ENCODE results near the gene MACROD2.

The MACROD2 gene

DNA sequence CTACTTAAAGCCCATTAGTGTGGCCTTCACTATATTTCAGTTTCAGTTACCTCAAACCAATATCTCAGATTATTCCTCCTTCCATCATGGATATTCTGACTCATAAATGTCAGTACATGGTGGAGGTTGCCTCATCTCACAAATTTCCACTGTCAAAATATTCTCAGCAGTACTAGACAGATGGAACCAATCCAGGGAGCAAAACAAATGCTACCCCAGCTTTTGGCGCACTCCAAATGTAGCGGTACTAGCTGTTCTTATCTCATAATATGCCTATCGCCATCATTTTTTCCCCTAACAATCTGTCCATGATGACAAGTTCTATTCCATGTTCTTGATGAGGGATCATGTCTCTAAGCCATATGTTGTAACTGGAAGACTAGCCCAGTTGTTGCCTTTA, 1551.8 kb downstream of the MACROD2 start:
- H3K27me3 ChIP-seq (ENCODE audit: insufficient read depth, low read length): no peaks in the 10 kb centered on the region
- no peaks in the 10 kb centered on the region for H3K36me3 ChIP-seq (ENCODE audit: insufficient read depth, low read length)
- no peaks in the 10 kb centered on the region for H3K4me1 ChIP-seq (ENCODE audit: insufficient read depth, low read length)
- peaks cover 5% of the 10 kb centered on the region for H3K9me3 ChIP-seq (ENCODE audit: low read length)
- H2AFZ ChIP-seq (ENCODE audit: low read depth, low read length): no peak overlapping the region
- no peak overlapping the region for H3K4me3 ChIP-seq (ENCODE audit: low read length)

DNA sequence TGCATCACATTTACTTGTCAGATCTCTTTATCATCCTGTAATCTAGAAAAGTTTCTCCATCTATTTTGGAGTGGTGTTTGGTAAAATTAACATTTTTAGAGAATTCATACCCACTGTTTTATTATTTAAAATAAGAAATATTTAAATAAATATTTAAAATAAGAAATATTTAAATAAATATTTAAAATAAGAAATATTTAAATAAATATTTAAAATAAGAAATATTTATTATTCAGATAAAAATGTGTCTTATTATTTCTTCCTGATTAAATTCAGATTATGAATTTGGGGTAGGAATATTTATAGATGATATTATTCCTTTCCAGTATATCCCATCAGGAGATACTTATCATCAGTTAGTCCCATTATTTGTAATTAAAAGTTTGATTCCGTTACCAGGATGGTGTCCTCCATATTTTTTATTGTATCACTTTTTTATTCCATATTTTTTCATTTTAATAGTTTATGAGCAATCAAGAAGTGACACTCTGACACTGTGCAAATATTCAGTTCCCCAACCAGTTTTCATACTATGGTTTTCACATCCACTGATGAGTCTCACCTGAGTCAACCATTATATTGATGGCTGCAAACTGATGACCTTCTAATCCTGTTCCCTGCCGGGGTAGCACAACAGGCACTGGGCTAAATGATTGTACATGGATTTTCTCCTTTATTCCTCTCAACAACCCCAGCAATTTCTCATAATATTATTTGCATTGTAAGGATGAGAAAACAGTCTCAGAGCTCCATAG, 1555.0 kb downstream of the MACROD2 start:
- Histone ChIP-seq H3K4me3 (ENCODE audit: low read length) (no peak overlapping the region), H3K27me3 (ENCODE audit: insufficient read depth, low read length) (no peaks in the 10 kb centered on the region), H3K9me3 (ENCODE audit: low read length) (peaks cover 5% of the 10 kb centered on the region), H3K4me1 (ENCODE audit: insufficient read depth, low read length) (no peaks in the 10 kb centered on the region), H2AFZ (ENCODE audit: low read depth, low read length) (no peak overlapping the region), H3K36me3 (ENCODE audit: insufficient read depth, low read length) (no peaks in the 10 kb centered on the region)

DNA sequence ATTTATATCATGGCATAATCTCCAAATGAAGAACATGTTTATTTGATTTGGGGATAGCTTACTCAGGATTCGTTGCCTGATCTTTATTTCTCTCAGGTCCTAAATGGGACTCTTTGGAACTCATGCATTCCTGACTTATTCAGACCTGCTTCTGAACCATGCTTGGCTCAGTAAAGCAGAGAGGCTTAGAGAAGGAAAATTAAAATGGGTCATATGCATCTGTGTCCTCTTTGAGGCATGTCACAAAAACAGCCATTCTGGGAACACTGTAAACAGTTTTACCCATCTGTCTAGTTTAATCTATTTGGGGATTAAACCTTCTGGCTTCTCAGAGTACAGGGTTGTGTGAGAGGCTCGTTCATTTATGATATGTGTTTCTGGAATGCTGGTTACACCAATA, 1560.6 kb downstream of the MACROD2 start:
- H3K4me1 ChIP-seq (ENCODE audit: insufficient read depth, low read length): peaks cover 2% of the 10 kb centered on the region
- peaks cover 7% of the 10 kb centered on the region for H3K9me3 ChIP-seq (ENCODE audit: low read length)
- no peak overlapping the region for H3K4me3 ChIP-seq (ENCODE audit: low read length)
- H2AFZ ChIP-seq (ENCODE audit: low read depth, low read length): no peak overlapping the region
- no peaks in the 10 kb centered on the region for H3K36me3 ChIP-seq (ENCODE audit: insufficient read depth, low read length)
- H3K27me3 ChIP-seq (ENCODE audit: insufficient read depth, low read length): no peaks in the 10 kb centered on the region

DNA sequence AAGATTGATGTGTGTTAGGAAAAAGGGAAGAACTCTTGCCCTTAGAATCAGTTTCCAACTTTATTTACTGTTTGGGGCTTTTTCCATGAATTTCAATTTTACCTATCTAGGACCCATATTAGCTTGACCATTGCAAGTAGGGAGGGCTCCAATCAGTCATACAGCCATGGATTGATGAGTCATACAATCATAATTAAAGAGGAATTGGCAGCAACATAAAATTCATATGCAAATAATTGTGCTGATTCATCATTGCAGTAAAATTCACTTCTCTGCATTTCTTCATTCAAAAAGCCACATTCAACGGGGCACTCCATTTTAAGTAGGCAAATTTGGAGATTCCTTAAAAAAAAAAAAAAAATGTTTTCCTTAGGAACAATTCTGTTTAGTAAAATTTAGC, 1561.6 kb downstream of the MACROD2 start:
- Histone ChIP-seq H3K36me3 (ENCODE audit: insufficient read depth, low read length) (no peaks in the 10 kb centered on the region), H3K4me3 (ENCODE audit: low read length) (no peak overlapping the region), H3K4me1 (ENCODE audit: insufficient read depth, low read length) (peaks cover 12% of the 10 kb centered on the region), H3K9me3 (ENCODE audit: low read length) (peaks cover 7% of the 10 kb centered on the region), H3K27me3 (ENCODE audit: insufficient read depth, low read length) (no peaks in the 10 kb centered on the region), H2AFZ (ENCODE audit: low read depth, low read length) (no peak overlapping the region)

DNA sequence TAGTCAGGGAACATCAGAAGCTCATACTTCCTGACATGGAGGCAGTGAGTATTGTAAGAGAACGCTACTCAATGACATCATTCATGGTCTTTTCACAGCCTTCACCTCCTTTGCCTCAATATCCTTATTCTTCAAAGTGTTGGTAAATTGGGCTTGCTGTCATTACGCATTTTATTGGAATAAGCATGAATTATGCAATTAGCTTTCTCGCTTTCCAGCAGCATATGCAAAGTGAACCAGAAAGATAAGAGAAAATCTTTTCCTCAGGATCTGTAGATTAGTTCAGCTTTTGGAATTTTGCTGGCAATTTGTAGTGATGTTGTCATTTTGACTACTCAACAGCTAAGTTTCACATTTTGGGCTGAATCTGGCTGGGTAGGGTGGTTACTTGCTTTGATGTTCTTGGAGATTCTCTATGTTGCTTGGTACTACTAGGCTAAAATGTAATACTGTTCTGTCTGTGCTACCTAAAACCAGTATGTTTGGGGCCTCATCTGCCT, 1565.8 kb downstream of the MACROD2 start:
- Histone ChIP-seq H2AFZ (ENCODE audit: low read depth, low read length) (peak overlapping the region; percentile 39), H3K36me3 (ENCODE audit: insufficient read depth, low read length) (no peaks in the 10 kb centered on the region), H3K4me3 (ENCODE audit: low read length) (no peak overlapping the region), H3K27me3 (ENCODE audit: insufficient read depth, low read length) (no peaks in the 10 kb centered on the region), H3K4me1 (ENCODE audit: insufficient read depth, low read length) (peaks cover 23% of the 10 kb centered on the region), H3K9me3 (ENCODE audit: low read length) (peaks cover 3% of the 10 kb centered on the region)

- H3K9me3 ChIP-seq (ENCODE audit: low read length): peaks cover 3% of the 10 kb centered on the region
- no peaks in the 10 kb centered on the region for H3K36me3 ChIP-seq (ENCODE audit: insufficient read depth, low read length)
- no peaks in the 10 kb centered on the region for H3K27me3 ChIP-seq (ENCODE audit: insufficient read depth, low read length)
- H3K4me3 ChIP-seq (ENCODE audit: low read length): peak overlapping the region; percentile 4
- H2AFZ ChIP-seq (ENCODE audit: low read depth, low read length): peak overlapping the region; percentile 39
- peaks cover 23% of the 10 kb centered on the region for H3K4me1 ChIP-seq (ENCODE audit: insufficient read depth, low read length)
Measured at GRCh38 chr20:15561707-15562404, 1566.5 kb downstream of the MACROD2 start.

GRCh38 chr20:15563836-15564235, 1568.5 kb downstream of the MACROD2 start:
- Histone ChIP-seq H3K4me3 (ENCODE audit: low read length) (no peak overlapping the region), H3K4me1 (ENCODE audit: insufficient read depth, low read length) (peaks cover 23% of the 10 kb centered on the region), H3K9me3 (ENCODE audit: low read length) (peaks cover 3% of the 10 kb centered on the region), H3K27me3 (ENCODE audit: insufficient read depth, low read length) (no peaks in the 10 kb centered on the region), H2AFZ (ENCODE audit: low read depth, low read length) (no peak overlapping the region), H3K36me3 (ENCODE audit: insufficient read depth, low read length) (no peaks in the 10 kb centered on the region)

- no peak overlapping the region for H2AFZ ChIP-seq (ENCODE audit: low read depth, low read length)
- H3K4me1 ChIP-seq (ENCODE audit: insufficient read depth, low read length): peaks cover 23% of the 10 kb centered on the region
- no peaks in the 10 kb centered on the region for H3K36me3 ChIP-seq (ENCODE audit: insufficient read depth, low read length)
- H3K27me3 ChIP-seq (ENCODE audit: insufficient read depth, low read length): no peaks in the 10 kb centered on the region
- no peak overlapping the region for H3K4me3 ChIP-seq (ENCODE audit: low read length)
- H3K9me3 ChIP-seq (ENCODE audit: low read length): no peaks in the 10 kb centered on the region
Measured at GRCh38 chr20:15564981-15565380, 1569.7 kb downstream of the MACROD2 start.

- Histone ChIP-seq H3K4me1 (ENCODE audit: insufficient read depth, low read length) (peaks cover 22% of the 10 kb centered on the region), H3K4me3 (ENCODE audit: low read length) (no peak overlapping the region), H3K36me3 (ENCODE audit: insufficient read depth, low read length) (no peaks in the 10 kb centered on the region), H3K9me3 (ENCODE audit: low read length) (no peaks in the 10 kb centered on the region), H3K27me3 (ENCODE audit: insufficient read depth, low read length) (no peaks in the 10 kb centered on the region), H2AFZ (ENCODE audit: low read depth, low read length) (no peak overlapping the region)
Measured at GRCh38 chr20:15565786-15566185, 1570.5 kb downstream of the MACROD2 start.

- H3K27me3 ChIP-seq (ENCODE audit: insufficient read depth, low read length): no peaks in the 10 kb centered on the region
- peaks cover 8% of the 10 kb centered on the region for H3K4me1 ChIP-seq (ENCODE audit: insufficient read depth, low read length)
- H3K9me3 ChIP-seq (ENCODE audit: low read length): no peaks in the 10 kb centered on the region
- H2AFZ ChIP-seq (ENCODE audit: low read depth, low read length): no peak overlapping the region
- H3K4me3 ChIP-seq (ENCODE audit: low read length): no peak overlapping the region
- H3K36me3 ChIP-seq (ENCODE audit: insufficient read depth, low read length): no peaks in the 10 kb centered on the region
Measured at GRCh38 chr20:15567219-15567618, 1571.9 kb downstream of the MACROD2 start.

GRCh38 chr20:15570156-15570555, 1574.8 kb downstream of the MACROD2 start:
- H2AFZ ChIP-seq (ENCODE audit: low read depth, low read length): no peak overlapping the region
- H3K4me1 ChIP-seq (ENCODE audit: insufficient read depth, low read length): no peaks in the 10 kb centered on the region
- no peaks in the 10 kb centered on the region for H3K36me3 ChIP-seq (ENCODE audit: insufficient read depth, low read length)
- H3K27me3 ChIP-seq (ENCODE audit: insufficient read depth, low read length): no peaks in the 10 kb centered on the region
- no peaks in the 10 kb centered on the region for H3K9me3 ChIP-seq (ENCODE audit: low read length)
- H3K4me3 ChIP-seq (ENCODE audit: low read length): no peak overlapping the region

- Histone ChIP-seq H2AFZ (ENCODE audit: low read depth, low read length) (no peak overlapping the region), H3K4me3 (ENCODE audit: low read length) (no peak overlapping the region), H3K27me3 (ENCODE audit: insufficient read depth, low read length) (no peaks in the 10 kb centered on the region), H3K9me3 (ENCODE audit: low read length) (no peaks in the 10 kb centered on the region), H3K4me1 (ENCODE audit: insufficient read depth, low read length) (no peaks in the 10 kb centered on the region), H3K36me3 (ENCODE audit: insufficient read depth, low read length) (no peaks in the 10 kb centered on the region)
Measured at GRCh38 chr20:15571056-15571455, 1575.7 kb downstream of the MACROD2 start.

- H2AFZ ChIP-seq (ENCODE audit: low read depth, low read length): no peak overlapping the region
- no peak overlapping the region for H3K4me3 ChIP-seq (ENCODE audit: low read length)
- no peaks in the 10 kb centered on the region for H3K27me3 ChIP-seq (ENCODE audit: insufficient read depth, low read length)
- no peaks in the 10 kb centered on the region for H3K36me3 ChIP-seq (ENCODE audit: insufficient read depth, low read length)
- no peaks in the 10 kb centered on the region for H3K4me1 ChIP-seq (ENCODE audit: insufficient read depth, low read length)
- H3K9me3 ChIP-seq (ENCODE audit: low read length): no peaks in the 10 kb centered on the region
Measured at GRCh38 chr20:15575255-15575654, 1579.9 kb downstream of the MACROD2 start.
